Brain pericyte (primary cell): ENCODE data around the gene SCGB1A1.
A peak's percentile ranks its signal among the peaks of the same experiment; 100 is the strongest.
"Not testable (repeated sequence)": the region's sequence is repeated elsewhere in the genome, so short reads cannot be mapped to it uniquely, and the experiment has no call there.

Experiments
- DNase-seq: peaks from one replicate; pipeline ENCODE4 v3.0.0-alpha.2; 2012; ENCODE audit warnings: low read depth, low spot score

Gene SCGB1A1, protein sequence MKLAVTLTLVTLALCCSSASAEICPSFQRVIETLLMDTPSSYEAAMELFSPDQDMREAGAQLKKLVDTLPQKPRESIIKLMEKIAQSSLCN

DNA sequence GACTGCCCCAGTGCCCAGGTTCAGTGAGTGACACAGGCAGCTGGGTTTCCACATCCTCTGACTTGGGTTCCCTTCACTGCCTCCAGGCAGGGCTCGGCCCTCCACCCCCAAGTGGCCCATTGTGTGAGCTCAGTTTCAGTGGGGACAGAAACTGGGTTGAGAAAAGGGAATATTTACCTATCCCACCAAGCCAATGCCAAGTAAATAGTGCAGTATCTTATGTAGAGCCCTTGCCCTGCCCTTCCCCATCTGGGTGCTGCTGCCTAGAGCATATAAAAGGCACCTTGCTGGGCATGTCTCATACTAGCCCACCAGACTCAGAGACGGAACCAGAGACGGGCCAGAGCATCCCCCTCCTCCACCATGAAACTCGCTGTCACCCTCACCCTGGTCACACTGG is at the start of gene SCGB1A1:
TSS of gene SCGB1A1 (plus strand) at position 301 of the 400 bp plus-strand sequence. CDS start at position 364, 63 bp downstream.
- no peak for DNase-seq

- DNase-seq, result no peak
These were observed 47.9 kb upstream of the SCGB1A1 start for GRCh38 chr11:62370743-62371440.

- no peak for DNase-seq
These were observed 46.0 kb upstream of the SCGB1A1 start for GRCh38 chr11:62372871-62373270.

DNA sequence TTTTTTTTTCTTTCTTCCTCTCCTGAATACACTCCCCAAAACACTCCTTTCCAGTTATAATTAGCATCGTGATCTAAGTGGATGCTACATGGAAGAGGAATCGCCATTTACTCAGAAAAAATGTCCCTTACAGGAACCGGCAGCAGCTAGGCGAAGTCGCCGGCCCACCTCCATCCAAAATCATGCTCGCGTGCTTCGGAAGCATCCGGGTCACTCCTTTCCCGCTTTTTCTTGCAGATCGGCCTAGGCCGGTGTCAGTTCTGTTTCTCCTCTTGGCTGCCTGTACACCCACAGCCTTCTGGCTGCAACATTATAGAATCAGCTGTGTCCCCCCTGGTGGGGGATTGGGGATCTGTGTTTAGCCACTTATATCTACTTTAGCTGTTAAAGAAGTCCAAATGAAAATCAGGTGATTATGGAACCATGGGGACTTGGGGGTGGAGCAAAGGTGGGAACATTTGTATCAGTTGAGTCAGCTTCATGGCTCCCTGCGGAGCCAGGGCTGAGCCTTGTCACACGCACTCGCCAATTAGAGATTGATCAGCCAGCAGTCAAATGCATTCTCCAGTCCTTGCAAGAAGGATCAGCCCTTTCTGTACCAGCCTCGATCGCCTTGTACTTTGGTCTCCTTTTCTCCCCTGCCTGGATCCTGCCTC is 45.2 kb upstream of the SCGB1A1 start:
- no peak for DNase-seq

- DNase-seq, result no peak
These were observed 44.0 kb upstream of the SCGB1A1 start for GRCh38 chr11:62374801-62375200.

GRCh38 chr11:62378459-62379063 is 40.3 kb upstream of the SCGB1A1 start:
- DNase-seq, result not testable (repeated sequence)

DNA sequence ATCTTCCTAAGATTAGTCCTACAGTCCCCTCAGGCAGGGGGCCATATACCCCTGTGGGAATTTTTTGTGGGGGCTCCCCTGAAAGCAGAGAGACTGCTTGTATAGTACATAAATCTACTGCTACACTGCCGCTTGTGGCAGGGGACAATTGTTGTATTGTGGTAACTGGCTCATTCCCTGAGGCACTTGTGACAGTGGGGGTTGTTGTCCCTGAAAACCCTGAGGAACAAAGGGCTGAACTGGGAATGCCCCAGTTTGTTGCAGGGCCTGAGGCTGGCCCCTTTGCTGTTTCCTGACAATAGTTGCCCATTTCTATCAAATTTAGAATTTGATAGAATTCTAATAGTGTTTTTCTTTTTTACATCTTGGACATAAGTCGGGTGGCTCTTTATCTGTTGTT is 39.2 kb upstream of the SCGB1A1 start:
- DNase-seq, result not testable (repeated sequence)

DNA sequence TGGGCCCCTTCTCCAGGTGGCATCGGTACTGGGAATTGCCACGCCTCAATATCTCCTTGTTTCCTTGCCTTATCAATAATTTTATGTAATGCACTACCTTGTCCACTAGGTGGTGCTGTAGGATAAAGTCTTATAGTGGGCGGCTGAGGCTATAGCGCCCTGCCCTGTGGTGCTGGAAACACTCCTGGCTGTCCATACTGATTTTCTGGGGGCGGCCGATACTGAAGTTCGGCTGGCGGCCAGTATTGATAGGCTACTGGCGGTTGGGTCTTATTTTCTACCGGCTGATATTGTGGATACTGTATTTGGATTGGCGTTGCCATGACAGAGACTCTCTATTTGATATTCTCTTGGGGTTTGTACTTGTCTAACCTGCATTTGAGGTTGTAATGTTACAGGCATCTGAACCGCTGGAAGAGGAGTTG is 38.0 kb upstream of the SCGB1A1 start:
- DNase-seq, result not testable (repeated sequence)

DNA sequence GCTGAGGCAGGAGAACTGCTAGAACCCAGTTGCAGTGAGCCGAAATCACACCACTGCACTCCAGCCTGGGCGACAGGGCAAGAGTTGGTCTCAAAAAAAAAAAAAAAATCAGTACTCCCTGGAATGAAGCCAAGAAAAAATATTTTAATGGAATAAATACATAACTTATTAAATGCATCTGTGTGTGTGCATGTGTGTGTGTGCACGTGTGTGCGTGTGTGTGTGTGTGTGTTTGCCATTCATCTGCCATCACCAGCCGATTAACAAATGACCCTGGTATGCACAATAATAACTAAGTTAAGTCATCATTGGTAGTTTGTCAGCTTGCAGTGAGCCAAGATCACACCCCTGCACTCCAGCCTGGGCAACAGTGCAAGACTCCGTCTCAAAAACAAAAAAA is 35.0 kb upstream of the SCGB1A1 start:
- DNase-seq, result no peak

DNA sequence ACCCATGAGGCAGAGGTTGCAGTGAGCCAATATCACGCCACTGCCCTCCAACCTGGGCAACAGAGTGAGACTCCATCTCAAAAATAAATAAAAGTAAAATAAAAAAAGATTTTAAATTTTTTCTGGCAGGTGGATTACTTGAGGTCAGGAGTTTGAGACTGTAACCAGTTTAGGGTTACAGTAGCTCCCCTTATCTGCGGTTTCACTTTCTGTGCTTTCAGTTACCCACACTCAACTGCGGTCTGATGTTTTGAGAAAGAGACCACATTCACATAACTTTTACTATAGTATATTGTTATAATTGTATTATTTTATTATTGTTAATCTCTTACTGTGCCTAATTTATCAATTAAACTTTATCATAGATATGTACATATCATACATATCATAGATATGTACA is 32.8 kb upstream of the SCGB1A1 start:
- not testable (repeated sequence) for DNase-seq

DNA sequence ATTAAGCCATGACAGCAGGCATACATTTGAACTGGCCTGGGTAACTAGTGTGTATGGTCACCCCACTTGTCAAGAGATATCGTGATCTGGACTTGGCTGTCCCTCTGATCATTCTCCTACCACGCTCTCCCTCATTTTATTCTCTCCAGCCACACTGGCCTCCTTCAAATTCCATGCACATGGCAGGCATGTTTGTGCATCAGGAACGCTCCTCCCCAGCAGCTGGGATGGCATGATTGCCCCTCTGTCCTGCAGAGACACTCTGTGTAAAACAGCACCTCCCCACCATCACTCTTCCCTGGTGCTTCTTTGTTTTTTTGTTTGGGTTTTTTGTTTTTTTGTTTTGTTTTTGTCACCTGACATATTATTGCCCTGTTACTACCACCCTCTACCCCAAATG is 31.5 kb upstream of the SCGB1A1 start:
- DNase-seq, result no peak

DNA sequence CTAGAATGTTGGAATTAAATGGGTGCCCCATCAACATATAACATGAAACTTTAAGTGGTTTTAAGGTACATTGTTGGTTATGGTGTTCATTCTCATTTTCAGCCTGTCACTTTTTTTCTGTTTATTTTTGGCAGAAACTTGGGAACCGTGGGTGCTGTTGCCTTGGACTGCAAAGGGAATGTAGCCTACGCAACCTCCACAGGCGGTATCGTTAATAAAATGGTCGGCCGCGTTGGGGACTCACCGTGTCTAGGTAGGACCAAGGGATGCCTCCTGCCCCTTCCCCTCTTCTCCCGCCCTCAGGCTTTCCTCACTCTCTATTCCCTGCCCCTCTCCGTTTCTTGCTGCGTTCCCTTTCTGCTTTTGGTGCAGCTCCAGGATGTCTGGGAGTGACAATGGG is 29.8 kb upstream of the SCGB1A1 start:
- DNase-seq, result no peak

DNA sequence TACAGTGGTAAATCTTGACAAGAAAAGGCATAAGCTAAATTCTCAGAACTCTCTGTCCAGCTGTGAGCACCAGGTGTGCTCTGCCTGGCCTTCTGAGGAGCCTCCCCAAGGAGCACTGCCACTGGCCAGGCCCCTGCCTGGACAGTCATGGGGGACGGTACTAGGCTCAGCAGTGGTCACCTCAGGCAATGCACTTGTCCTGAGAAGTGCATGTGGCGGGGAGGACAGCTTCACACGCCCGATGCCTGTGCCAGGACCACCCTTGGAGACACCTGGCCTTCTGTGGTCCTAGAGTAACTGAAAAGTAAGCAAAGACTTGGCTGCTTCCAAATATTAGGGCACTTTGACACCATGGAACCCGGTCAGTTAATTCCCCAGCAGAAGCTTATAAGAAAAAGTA is 28.6 kb upstream of the SCGB1A1 start:
- DNase-seq, result no peak

- DNase-seq, result no peak
These were observed 28.1 kb upstream of the SCGB1A1 start for GRCh38 chr11:62390722-62391121.

DNA sequence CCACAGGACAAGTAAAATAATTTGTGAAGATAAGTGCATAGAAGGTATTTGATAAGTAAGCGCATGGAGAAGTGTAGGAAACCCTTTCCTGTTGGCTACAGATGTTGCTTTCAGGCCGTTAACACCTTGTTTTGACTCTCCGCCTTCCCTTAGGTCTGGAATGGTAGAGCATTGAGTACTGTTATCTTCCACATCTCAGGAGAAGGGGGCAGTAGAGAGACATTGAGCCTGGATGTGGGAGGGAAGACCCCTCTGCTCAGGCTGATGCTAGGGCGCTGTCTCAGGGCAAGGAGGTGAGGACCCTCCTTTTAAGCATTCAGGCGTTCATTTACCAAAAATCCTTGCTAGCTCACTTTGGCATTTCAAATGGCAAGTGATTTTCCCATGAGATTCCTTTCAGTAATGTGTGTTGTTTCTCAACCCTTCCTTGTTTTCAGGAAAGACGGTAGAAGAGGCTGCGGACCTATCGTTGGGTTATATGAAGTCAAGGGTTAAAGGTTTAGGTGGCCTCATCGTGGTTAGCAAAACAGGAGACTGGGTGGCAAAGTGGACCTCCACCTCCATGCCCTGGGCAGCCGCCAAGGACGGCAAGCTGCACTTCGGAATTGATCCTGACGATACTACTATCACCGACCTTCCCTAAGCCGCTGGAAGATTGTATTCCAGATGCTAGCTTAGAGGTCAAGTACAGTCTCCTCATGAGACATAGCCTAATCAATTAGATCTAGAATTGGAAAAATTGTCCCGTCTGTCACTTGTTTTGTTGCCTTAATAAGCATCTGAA is 27.0 kb upstream of the SCGB1A1 start:
- DNase-seq, result no peak

DNA sequence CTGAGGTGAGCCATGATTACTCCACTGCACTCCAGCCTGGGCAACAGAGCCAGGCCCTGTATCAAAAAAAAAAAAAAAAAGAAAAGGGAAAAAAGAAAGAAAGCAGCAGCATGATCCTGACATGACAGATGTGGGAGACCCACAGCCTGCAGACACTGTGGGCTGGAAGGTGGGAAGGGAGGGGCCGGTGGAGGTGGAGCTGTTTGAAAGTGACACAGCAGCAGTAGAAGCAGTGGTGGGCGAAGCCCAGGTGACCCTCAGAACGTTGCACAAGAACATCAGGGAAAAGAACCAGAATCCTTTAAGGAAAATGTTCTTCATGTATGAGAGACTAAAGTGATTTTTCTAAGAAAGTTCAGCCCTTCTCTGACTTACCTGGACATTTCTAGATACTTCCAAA is 26.3 kb upstream of the SCGB1A1 start:
- DNase-seq, result no peak

DNA sequence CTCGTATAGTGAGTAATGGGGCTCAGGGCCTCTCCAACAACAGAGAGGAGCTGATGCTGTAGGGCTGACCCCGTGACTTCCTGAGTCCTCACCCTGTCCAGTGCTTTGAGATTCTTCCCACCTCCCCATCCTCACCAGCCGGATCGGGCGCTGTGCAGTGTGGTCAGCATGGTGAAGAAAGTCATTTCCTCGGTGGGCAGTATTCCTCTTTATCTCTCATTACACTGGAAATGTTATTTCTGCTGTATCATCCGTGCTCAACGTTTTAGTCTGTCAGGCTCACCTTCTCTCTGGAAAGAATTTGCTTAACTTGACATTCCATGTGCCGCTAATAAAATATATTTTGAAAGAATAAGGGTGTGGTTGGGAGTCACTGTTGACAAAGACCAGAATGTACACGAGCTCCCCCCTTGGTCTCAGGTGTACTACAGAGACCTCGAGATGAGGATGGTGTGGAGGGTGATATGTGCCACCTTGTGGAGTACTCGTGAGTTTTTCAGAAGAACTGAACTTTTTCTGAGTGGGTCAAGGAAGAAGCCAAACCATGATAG is 25.7 kb upstream of the SCGB1A1 start:
- DNase-seq, result no peak

DNA sequence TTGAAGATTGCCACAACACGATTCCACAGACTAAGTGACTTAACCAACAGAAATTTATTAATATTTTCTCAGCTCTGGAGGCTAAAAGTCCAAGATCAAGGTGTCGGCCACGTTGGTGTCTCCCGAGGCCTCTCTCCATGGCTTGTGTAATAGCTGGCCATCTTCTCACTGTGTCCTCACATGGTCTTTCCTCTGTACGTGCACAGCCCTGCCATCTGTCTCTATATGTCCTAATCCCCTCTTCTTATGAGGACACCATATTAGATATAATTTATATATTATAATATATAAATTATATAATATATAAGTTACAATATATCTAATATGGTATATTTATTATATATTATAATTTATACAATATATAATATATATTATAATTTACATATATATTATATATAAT is 25.1 kb upstream of the SCGB1A1 start:
- DNase-seq, result no peak

DNA sequence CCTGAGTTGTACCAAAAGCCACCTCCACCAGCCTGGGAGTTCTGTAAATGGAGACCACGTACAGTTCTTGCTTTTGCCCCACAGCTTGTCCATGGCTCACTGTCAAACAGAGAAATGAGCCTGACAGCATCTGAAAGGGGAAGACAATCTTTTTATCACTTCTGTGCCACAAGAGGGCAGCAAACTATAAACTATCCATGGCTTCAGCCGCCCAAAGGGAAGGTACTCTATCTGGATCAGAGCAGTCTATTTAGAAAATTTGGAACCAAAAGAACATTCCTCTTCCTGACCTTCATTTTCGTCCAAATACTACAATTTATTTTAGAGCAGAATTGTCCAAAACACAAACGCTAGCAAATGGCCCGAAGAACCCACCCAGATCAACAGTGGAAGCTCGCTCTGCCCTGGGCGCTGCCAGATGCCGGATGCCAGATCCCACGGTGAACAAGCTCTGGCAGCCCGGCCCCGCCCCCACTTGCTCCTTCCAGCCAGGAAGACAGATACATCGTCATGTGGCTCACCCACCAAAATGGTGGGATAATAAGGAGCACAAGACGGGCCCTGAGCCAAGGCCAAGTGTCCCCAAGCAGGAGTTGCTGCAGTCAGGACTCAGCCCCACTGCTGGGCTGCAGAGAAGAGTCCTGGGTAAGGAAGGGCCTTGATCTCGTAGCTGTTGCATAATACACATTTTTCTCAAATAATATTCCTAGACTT is 23.9 kb upstream of the SCGB1A1 start:
- DNase-seq, result peak; percentile 40

- no peak for DNase-seq
These were observed 22.8 kb upstream of the SCGB1A1 start for GRCh38 chr11:62395885-62396551.
